Transverse colon (tissue), 4 donors: Measurements from ENCODE around the gene SARDH. TPM values are rescaled to one million over a fixed set of nuclear protein-coding genes. Genes with fewer than 3 reads are reported as not detected.

Source experiments
- DNase-seq: peaks from one replicate; pipeline ENCODE4 v3.0.0-alpha.2; 2019
- H3K27ac ChIP-seq, 4 donors: fragments of 200-600 bp; sonication (generic); 2 replicates each; pipeline ENCODE4 v1.5.1; 2016 to 2018; ENCODE audit warnings: inconsistent platforms in 4 of 4
- H3K27me3 ChIP-seq: fragments of 200-600 bp; sonication (generic); 2 replicates; pipeline ENCODE4 v1.5.1; 2017; ENCODE audit warnings: inconsistent platforms
- H3K36me3 ChIP-seq, 4 donors: fragments of 200-600 bp; sonication (generic); 2 replicates each; pipeline ENCODE4 v1.5.1; 2017 to 2019; ENCODE audit warnings: inconsistent platforms in 4 of 4
- H3K4me1 ChIP-seq, 4 donors: fragments of 200-600 bp; sonication (generic); 2 replicates each; pipeline ENCODE4 v1.5.1; 2017 to 2020; ENCODE audit warnings: inconsistent platforms in 4 of 4
- H3K4me3 ChIP-seq, 4 donors: fragments of 200-600 bp; sonication (generic); 1 replicate in 1 of 4; 2 replicates in 3 of 4; pipeline versions ENCODE4 v1.5.1 to v1.6.1; 2017 to 2019; ENCODE audit warnings: inconsistent platforms in 4 of 4
- H3K9me3 ChIP-seq, 2 donors: fragments of 200-600 bp; sonication (generic); 2 replicates each; pipeline ENCODE4 v1.5.1; 2017 to 2019; ENCODE audit warnings: inconsistent platforms in 2 of 2
- EP300 ChIP-seq: sonication (generic); formaldehyde crosslinking; IDR thresholded peaks from one replicate; pipeline ENCODE4 v1.6.1; 2017; ENCODE audit warnings: antibody characterized with exemption, low read depth
- POLR2A ChIP-seq: fragments of 450-650 bp; IDR thresholded peaks from one replicate; pipeline ENCODE4 v1.6.1; 2016; ENCODE audit warnings: antibody characterized with exemption, mild to moderate bottlenecking, moderate library complexity
- POLR2AphosphoS5 ChIP-seq, 3 donors: sonication (generic); formaldehyde crosslinking; IDR thresholded peaks; one replicate each; pipeline ENCODE4 v1.6.1; 2016; ENCODE audit warnings: antibody characterized with exemption in 3 of 3
- WGBS, 2 donors: methylation state at CpG; one replicate each; pipeline ENCODE4 v1.1.5; 2018; ENCODE audit warnings: low coverage in 1 of 2; 5-methylcytosine and 5-hydroxymethylcytosine counted together
- in situ Hi-C, 4 donors: fragments of 200-750 bp; cut with MboI; loops; one replicate each; pipeline versions ENCODE4 v1.15.0 to v1.15.1; 2017; ENCODE audit warnings: low sequenced_read_pairs in 3 of 4, low pct_ligation_motif_present in 1 of 4, low pct_unique_long_range_greater_than_20kb in 1 of 4
- intact Hi-C: fragments of 100-400 bp; cut with DNase I; formaldehyde crosslinking; loops from one replicate; pipeline ENCODE4 v1.15.1; 2023; ENCODE audit warnings: low total_unique reads
- total RNA-seq, 4 donors: library from RNA; depleted of rRNA; stranded (reverse); fragments of >200 nt; gene quantifications; one replicate each; pipeline ENCODE4 v1.1.0, GENCODE V29; 2016
- TF ChIP-seq, protein P1 (sequence below), 5 experiments: fragments of 200-600 bp in 3 of 5; fragments of 450-650 bp in 2 of 5; sonication (generic) in 3 of 5; IDR thresholded peaks; 1 replicate in 2 of 5; 2 replicates in 3 of 5; pipeline ENCODE4 v1.5.1; 2016 to 2017; ENCODE audit warnings: antibody characterized with exemption in 5 of 5, inconsistent platforms in 3 of 5, mild to moderate bottlenecking in 2 of 5, moderate library complexity in 1 of 5

SARDH gene
- total RNA-seq, 4 donors from 2014 or later, result 0.68 to 1.1 (median 0.95) TPM; not detected in 1

DNA sequence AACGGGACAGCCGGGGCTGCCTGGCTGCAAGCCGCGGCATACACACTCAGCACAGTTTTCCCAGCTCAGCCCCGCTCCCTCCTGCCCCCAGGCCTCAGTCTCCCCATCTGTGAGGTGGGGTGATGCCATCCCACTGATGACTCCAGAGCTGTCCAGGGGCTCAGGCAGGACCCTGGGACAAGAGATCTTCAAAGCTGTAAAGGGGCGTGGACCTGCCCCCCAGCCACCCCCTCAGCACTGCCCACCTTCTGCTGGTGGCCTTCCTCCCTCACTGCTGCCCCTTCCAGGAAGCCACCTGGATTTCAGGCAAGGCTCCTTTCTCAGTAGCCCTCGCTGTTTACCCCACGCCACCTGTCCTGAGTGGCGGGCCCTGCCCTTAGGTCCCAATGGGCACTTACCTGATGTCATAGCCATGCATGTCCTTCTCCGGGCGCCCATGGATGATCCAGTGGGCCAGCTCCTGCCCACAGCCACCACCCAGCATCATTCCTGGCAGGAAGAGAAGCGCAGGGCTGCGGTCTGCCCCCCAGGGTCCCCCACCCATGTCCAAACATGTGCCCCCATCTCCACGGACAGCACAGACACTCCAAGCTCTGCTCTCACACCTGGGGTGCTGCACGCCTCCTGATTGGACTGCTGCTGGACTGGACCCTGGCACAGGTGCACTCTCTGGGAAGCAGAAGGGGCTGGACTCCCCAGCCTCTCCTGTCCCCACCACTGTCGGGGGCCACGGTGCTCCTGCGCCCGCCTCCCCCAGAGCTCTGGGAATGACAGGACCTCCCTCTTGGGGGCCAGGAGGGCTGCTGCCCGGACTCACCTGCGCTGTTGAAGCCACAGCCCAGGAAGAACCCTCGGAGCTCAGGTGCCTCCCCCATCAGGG lies 25.7 kb downstream of the SARDH start:
- no peak overlapping the region for H3K4me3 ChIP-seq
- no peaks in the 10 kb centered on the region for H3K4me1 ChIP-seq
- H3K9me3 ChIP-seq, result no peaks in the 10 kb centered on the region
- H3K27ac ChIP-seq, result no peak overlapping the region
- H3K27me3 ChIP-seq, result peaks cover 3% of the 10 kb centered on the region
- no peaks in the 10 kb centered on the region for H3K36me3 ChIP-seq
- intact Hi-C loops, result no loop called here
- no peak for TF ChIP-seq POLR2A
- TF ChIP-seq POLR2AphosphoS5 (IDR thresholded peaks at IDR 0.05), result no peak
- TF ChIP-seq EP300, result no peak
- TF ChIP-seq, protein P1, sequence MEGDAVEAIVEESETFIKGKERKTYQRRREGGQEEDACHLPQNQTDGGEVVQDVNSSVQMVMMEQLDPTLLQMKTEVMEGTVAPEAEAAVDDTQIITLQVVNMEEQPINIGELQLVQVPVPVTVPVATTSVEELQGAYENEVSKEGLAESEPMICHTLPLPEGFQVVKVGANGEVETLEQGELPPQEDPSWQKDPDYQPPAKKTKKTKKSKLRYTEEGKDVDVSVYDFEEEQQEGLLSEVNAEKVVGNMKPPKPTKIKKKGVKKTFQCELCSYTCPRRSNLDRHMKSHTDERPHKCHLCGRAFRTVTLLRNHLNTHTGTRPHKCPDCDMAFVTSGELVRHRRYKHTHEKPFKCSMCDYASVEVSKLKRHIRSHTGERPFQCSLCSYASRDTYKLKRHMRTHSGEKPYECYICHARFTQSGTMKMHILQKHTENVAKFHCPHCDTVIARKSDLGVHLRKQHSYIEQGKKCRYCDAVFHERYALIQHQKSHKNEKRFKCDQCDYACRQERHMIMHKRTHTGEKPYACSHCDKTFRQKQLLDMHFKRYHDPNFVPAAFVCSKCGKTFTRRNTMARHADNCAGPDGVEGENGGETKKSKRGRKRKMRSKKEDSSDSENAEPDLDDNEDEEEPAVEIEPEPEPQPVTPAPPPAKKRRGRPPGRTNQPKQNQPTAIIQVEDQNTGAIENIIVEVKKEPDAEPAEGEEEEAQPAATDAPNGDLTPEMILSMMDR (IDR thresholded peaks at IDR 0.05), result no peak
- 86% methylated on average over 19 of the region's 22 CpGs; no CpG with 5 or more reads in 1 of the 2 donors for WGBS, 2 donors
- in situ Hi-C loops, result loop anchor here in 1 of 4 donors (25.0 kb wide), 1 partner anchor 175 kb away; the partner anchor contains the start of gene ADAMTSL2
- no peak for DNase-seq

DNA sequence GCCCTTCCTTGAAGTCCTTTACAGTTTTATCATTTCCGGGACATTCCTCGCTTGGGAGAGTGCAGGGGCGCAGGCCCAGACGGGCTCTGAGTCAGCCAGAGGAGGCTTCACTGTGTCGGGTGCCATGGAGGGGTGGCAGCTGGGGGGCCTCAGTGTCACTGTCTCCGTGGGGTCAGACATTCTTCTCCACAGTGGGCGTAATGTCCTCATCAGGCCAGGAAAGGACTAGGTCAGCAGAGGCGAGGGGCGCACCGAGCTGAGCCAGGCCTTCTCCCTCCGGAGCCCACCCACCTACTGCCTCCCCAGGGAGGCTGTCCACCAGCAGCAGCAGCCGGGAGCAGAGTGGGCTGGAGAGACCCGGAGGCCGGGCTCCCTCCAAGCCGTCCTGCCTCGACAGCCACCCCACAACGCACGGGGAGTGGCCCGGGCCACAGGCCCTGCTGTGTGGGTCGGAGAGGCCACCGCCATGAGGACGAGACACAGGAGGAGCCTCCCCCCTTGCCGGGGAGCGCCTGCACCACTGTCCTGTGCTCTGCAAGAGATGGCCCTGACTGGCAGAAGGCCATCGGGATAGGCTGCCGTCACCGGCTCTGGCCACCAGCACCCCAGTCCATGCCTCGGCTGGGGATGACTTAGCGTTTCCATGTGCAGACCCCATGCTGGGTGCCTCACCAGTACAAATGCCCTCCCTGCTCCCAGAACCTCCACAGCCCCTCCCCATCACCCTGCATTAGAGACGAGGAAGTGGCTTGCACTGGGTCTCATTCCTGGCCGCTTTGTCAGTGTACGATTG lies 26.5 kb downstream of the SARDH start:
- in situ Hi-C loops (loop anchor here in 1 of 4 donors (25.0 kb wide), 1 partner anchor 174 kb away; the partner anchor contains the start of gene ADAMTSL2), intact Hi-C loops (no loop called here)
- no peak for DNase-seq
- Histone ChIP-seq H3K4me3 (no peak overlapping the region), H3K27me3 (peaks cover 3% of the 10 kb centered on the region), H3K9me3 (no peaks in the 10 kb centered on the region), H3K4me1 (no peaks in the 10 kb centered on the region), H3K36me3 (no peaks in the 10 kb centered on the region), H3K27ac (no peak overlapping the region)
- TF ChIP-seq POLR2A (no peak), EP300 (no peak), POLR2AphosphoS5 (IDR thresholded peaks at IDR 0.05) (no peak)
- TF ChIP-seq, protein P1 (IDR thresholded peaks at IDR 0.05), result no peak
- WGBS, 2 donors, result 80% methylated on average over 23 of the region's 32 CpGs; no CpG with 5 or more reads in 1 of the 2 donors

DNA sequence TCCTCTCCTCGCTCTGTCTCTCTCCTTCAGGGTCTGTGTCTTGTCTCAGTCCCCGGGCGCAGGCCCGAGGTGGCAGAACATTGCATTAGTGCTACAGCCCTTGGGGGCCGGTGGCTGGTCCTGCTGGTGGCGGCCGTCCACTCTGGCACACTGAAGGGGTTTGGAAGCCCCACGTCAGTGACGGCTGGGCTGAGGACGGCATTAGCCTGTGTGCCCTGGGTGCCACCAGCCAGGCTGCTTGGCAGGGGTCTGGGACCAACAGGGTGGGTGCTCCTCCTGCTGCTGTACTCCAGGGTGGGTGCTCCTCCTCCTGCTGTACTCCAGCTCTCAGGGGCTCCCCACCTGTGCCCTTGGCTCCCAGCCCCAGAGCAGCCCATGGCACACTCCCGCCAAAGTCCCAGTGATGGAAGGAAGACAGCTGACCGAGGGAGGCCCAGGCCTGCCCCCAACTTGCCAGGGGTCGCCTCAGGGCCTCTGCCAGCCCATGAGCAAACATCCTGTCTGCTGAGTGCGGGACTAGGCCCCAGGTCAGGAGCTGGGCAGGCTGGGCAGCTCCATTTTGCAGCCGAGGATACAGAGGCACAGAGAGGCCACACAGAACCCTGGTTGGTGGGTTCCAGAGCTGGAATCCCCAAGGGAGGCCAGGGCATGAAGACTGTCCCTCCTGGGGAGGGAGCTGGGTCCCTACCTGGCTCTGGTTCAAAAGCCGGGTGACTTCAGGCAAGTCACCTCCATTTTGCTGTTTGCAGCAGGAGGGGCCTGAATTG lies 27.3 kb downstream of the SARDH start:
- Histone ChIP-seq H3K4me3 (no peak overlapping the region), H3K9me3 (no peaks in the 10 kb centered on the region), H3K4me1 (no peaks in the 10 kb centered on the region), H3K36me3 (no peaks in the 10 kb centered on the region), H3K27ac (no peak overlapping the region), H3K27me3 (no peaks in the 10 kb centered on the region)
- 85% methylated on average over 15 of the region's 16 CpGs; no CpG with 5 or more reads in 1 of the 2 donors for WGBS, 2 donors
- in situ Hi-C loops, result loop anchor here in 1 of 4 donors (25.0 kb wide), 1 partner anchor 174 kb away; the partner anchor contains the start of gene ADAMTSL2
- TF ChIP-seq POLR2A, result no peak
- TF ChIP-seq POLR2AphosphoS5 (IDR thresholded peaks at IDR 0.05), result no peak
- TF ChIP-seq, protein P1 (IDR thresholded peaks at IDR 0.05), result no peak
- TF ChIP-seq EP300, result no peak
- intact Hi-C loops, result no loop called here
- no peak for DNase-seq
